Panc1 (cell line): ENCODE results near the gene CDK8. TPM values are rescaled to one million over a fixed set of nuclear protein-coding genes. Genes with fewer than 3 reads are reported as not detected.

Source experiments
- ATAC-seq: fragments of 200-7000 bp; cut with Tn5 transposase; 2 replicates; pipeline ENCODE4 v1.9.1; 2020; ENCODE audit warnings: mild to moderate bottlenecking, moderate library complexity
- BruUV-seq: library from RNA; stranded (reverse); fragments of 400-500 nt; replicated peaks from 2 replicates; lab custom pipeline; 2021; lab: Mats Ljungman, UMichigan
- CTCF ChIA-PET: fragments of 300-600 bp; sonication (Branson Sonifier 250); formaldehyde crosslinking; loops from one replicate; lab custom pipeline; 2022; ENCODE audit warnings: antibody characterized with exemption; lab: Charles Lee
- POLR2A ChIA-PET: fragments of 300-600 bp; sonication (Branson Sonifier 250); formaldehyde crosslinking; loops from one replicate; lab custom pipeline; 2022; ENCODE audit warnings: antibody characterized with exemption; lab: Charles Lee
- DNase-seq: peaks from one replicate; pipeline ENCODE4 v3.0.0-alpha.2; 2010; ENCODE audit warnings: low read depth, low spot score
- H3K27ac ChIP-seq: 2 replicates; pipeline ENCODE4 v1.5.1; 2011; ENCODE audit warnings: mild to moderate bottlenecking, low read length, inconsistent platforms
- H3K27me3 ChIP-seq: fragments of 200-500 bp; sonication (Bioruptor generic); 2 replicates; pipeline ENCODE4 v1.6.0; 2014; ENCODE audit warnings: low read length, inconsistent platforms; ENCODE audit not compliant: control insufficient read depth, insufficient read depth
- H3K36me3 ChIP-seq: fragments of 200-500 bp; sonication (Bioruptor generic); 2 replicates; pipeline ENCODE4 v1.5.1; 2014; ENCODE audit warnings: inconsistent platforms, mild to moderate bottlenecking, low read length, moderate library complexity; ENCODE audit not compliant: control insufficient read depth, insufficient read depth
- H3K4me1 ChIP-seq: 2 replicates; pipeline ENCODE4 v1.5.1; 2011; ENCODE audit warnings: inconsistent platforms, mild to moderate bottlenecking, low read length, moderate library complexity; ENCODE audit not compliant: control insufficient read depth, insufficient read depth
- H3K4me3 ChIP-seq, 2 experiments: 2 replicates each; pipeline ENCODE4 v1.5.1; 2011 to 2012; ENCODE audit warnings: low read depth in 2 of 2, low read length in 2 of 2, mild to moderate bottlenecking in 2 of 2, inconsistent platforms in 1 of 2, moderate library complexity in 1 of 2
- H3K9me3 ChIP-seq: fragments of 200-500 bp; sonication (Bioruptor generic); 2 replicates; pipeline ENCODE4 v1.5.1; 2014; ENCODE audit warnings: low read depth, mild to moderate bottlenecking, inconsistent platforms, low read length, moderate library complexity; ENCODE audit not compliant: control insufficient read depth, insufficient read depth
- POLR2AphosphoS5 ChIP-seq: IDR thresholded peaks from 2 replicates; pipeline ENCODE4 v1.6.1; 2012; ENCODE audit warnings: mild to moderate bottlenecking, low read depth, low read length, moderate library complexity
- REST ChIP-seq, 2 experiments: IDR thresholded peaks; 2 replicates each; pipeline ENCODE4 v1.6.1; 2011 to 2012; ENCODE audit warnings: low read depth in 2 of 2, control low read depth in 1 of 2, low read length in 1 of 2, mild to moderate bottlenecking in 1 of 2, moderate library complexity in 1 of 2; ENCODE audit not compliant: insufficient read depth in 1 of 2
- SIN3A ChIP-seq: IDR thresholded peaks from 2 replicates; pipeline ENCODE4 v1.6.1; 2012; ENCODE audit warnings: low read depth, mild to moderate bottlenecking, low read length, moderate library complexity, borderline replicate concordance; ENCODE audit not compliant: insufficient read depth
- TCF7L2 ChIP-seq: IDR thresholded peaks from 2 replicates; pipeline ENCODE4 v1.6.1; 2011; ENCODE audit warnings: mild to moderate bottlenecking, low read depth, low read length, inconsistent platforms
- in situ Hi-C: cut with HindIII; loops from 2 replicates; pipeline ENCODE4 v1.10.0; 2016; ENCODE audit warnings: low sequenced_read_pairs, low pct_unique_long_range_greater_than_20kb
- intact Hi-C: fragments of 100-400 bp; cut with micrococcal nuclease; formaldehyde crosslinking; loops from one replicate; pipeline ENCODE4 v1.10.0; 2022; ENCODE audit not compliant: unreplicated experiment
- total RNA-seq: library from RNA; stranded (reverse); gene quantifications from one replicate; pipeline ENCODE4 v1.2.1, GENCODE V29; 2021; ENCODE audit not compliant: unreplicated experiment
- TF ChIP-seq, protein P1 (sequence below): fragments of 450-650 bp; IDR thresholded peaks from 2 replicates; pipeline ENCODE4 v1.5.1; 2017; ENCODE audit warnings: mild to moderate bottlenecking

CDK8 gene
- total RNA-seq, 1 experiment from 2014 or later = 14.9 TPM

DNA sequence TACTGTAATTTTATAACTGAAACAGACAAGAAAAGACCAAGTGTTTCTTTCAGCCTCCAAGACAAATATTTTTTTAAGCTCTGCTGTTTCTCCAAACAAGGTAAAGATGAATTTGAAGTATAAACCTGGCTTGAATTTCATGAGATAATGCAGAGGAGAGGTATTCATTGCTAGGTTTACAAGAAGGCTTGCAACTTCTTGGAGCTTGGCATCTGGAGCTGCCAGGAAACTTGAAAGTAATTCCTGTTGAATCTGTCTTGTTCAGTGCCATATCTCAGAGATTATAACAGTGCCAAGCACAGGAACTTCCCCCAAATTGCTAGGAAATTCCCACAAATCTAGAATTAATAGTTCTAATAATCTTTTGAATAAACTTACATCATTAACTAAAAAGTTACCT is 70.9 kb downstream of the CDK8 start:
- DNase-seq (no peak), ATAC-seq (no peak)
- Histone ChIP-seq H3K27ac (no peak overlapping the region), H3K4me1 (no peaks in the 10 kb centered on the region; the same call in 1 of the 2 replicates), H3K9me3 (no peaks in the 10 kb centered on the region), H3K36me3 (no peaks in the 10 kb centered on the region), H3K4me3 (no peak overlapping the region), H3K27me3 (no peaks in the 10 kb centered on the region)
- in situ Hi-C loops (no loop called here), intact Hi-C loops (no loop called here)
- BruUV-seq = no TSS peak
- TF ChIP-seq SIN3A (no peak), TCF7L2 (no peak), POLR2AphosphoS5 (no peak), REST (IDR thresholded peaks at IDR 0.05; ENCODE audit: insufficient read depth in 1 of 2, low read depth in 2 of 2, low read length in 1 of 2) (no peak)
- TF ChIP-seq, protein P1, sequence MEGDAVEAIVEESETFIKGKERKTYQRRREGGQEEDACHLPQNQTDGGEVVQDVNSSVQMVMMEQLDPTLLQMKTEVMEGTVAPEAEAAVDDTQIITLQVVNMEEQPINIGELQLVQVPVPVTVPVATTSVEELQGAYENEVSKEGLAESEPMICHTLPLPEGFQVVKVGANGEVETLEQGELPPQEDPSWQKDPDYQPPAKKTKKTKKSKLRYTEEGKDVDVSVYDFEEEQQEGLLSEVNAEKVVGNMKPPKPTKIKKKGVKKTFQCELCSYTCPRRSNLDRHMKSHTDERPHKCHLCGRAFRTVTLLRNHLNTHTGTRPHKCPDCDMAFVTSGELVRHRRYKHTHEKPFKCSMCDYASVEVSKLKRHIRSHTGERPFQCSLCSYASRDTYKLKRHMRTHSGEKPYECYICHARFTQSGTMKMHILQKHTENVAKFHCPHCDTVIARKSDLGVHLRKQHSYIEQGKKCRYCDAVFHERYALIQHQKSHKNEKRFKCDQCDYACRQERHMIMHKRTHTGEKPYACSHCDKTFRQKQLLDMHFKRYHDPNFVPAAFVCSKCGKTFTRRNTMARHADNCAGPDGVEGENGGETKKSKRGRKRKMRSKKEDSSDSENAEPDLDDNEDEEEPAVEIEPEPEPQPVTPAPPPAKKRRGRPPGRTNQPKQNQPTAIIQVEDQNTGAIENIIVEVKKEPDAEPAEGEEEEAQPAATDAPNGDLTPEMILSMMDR = no peak
- ChIA-PET CTCF (no interaction called here), POLR2A (no interaction called here)

- ChIA-PET POLR2A (no interaction called here), CTCF (no interaction called here)
- Histone ChIP-seq H3K4me3 (no peak overlapping the region), H3K36me3 (no peaks in the 10 kb centered on the region), H3K9me3 (no peaks in the 10 kb centered on the region), H3K27ac (no peak overlapping the region), H3K27me3 (no peaks in the 10 kb centered on the region), H3K4me1 (no peaks in the 10 kb centered on the region; the same call in 1 of the 2 replicates)
- in situ Hi-C loops = no loop called here
- no TSS peak for BruUV-seq
- TF ChIP-seq REST (IDR thresholded peaks at IDR 0.05; ENCODE audit: insufficient read depth in 1 of 2, low read depth in 2 of 2, low read length in 1 of 2) = no peak
- TF ChIP-seq SIN3A = no peak
- TF ChIP-seq TCF7L2 = no peak
- TF ChIP-seq, protein P1 = no peak
- TF ChIP-seq POLR2AphosphoS5 = no peak
- intact Hi-C loops = no loop called here
- ATAC-seq = no peak
- DNase-seq = no peak
Observed at GRCh38 chr13:26325876-26326275, 71.9 kb downstream of the CDK8 start.
